ENCODE measurements around the gene SLCO2B1.

The SLCO2B1 gene

GRCh38 chr11:75193271-75193670 is 42.4 kb downstream of the SLCO2B1 start:
- no peak for DNase-seq (ENCODE audit: low read depth in 2 of 2)

- DNase-seq (ENCODE audit: low read depth in 2 of 2): no peak
Observed at GRCh38 chr11:75193711-75194110, 42.8 kb downstream of the SLCO2B1 start.

- no peak for DNase-seq (ENCODE audit: low read depth in 2 of 2)
Observed at GRCh38 chr11:75194147-75194546, 43.2 kb downstream of the SLCO2B1 start.

DNA sequence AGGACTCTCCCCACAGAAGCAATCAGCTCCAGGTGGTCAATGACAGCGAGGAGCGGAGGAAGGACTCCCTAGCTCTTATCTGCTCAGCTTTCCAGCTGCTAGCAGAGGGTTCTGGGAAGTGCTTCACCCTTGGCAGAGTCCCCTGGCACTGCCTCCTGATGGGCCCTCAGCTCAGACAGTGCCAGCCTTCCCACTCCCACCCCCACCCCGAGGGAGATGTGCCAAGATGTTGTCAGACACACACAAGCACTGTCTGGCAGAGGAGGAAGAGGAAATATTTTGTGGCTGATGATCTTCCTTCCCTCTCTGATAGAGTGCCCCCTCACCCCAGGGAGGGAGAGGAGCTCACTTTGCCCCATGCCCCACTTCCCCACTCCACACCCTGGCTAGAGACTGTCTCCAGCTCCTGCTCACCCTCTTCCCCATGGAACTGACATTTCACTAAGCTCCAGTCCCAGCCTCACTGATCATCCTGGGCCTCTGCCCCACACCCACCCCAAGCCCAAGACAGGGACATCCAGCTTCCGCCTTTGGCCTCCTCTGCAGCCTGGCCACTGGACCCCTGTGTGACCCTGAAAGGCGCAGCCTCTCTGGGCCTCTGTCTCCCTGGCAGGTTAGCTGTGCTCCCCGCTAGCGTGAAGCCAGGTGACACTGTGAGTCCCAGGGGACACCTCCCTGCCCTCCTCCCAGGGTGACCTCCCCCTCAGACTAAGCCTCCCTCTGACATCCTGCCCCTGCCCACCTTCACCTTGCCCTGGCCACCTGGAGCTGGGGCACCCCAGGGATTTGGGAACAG is 44.5 kb downstream of the SLCO2B1 start:
- DNase-seq (ENCODE audit: low read depth in 2 of 2): no peak

- no peak for DNase-seq (ENCODE audit: low read depth in 2 of 2)
Observed at GRCh38 chr11:75196426-75196825, 45.5 kb downstream of the SLCO2B1 start.

GRCh38 chr11:75197512-75198277 is 46.8 kb downstream of the SLCO2B1 start:
- DNase-seq (ENCODE audit: low read depth in 2 of 2): no peak

GRCh38 chr11:75198278-75198973 is 47.5 kb downstream of the SLCO2B1 start:
- DNase-seq (ENCODE audit: low read depth in 2 of 2): no peak

- no peak for DNase-seq (ENCODE audit: low read depth in 2 of 2)
Observed at GRCh38 chr11:75199412-75199955, 48.6 kb downstream of the SLCO2B1 start.

DNA sequence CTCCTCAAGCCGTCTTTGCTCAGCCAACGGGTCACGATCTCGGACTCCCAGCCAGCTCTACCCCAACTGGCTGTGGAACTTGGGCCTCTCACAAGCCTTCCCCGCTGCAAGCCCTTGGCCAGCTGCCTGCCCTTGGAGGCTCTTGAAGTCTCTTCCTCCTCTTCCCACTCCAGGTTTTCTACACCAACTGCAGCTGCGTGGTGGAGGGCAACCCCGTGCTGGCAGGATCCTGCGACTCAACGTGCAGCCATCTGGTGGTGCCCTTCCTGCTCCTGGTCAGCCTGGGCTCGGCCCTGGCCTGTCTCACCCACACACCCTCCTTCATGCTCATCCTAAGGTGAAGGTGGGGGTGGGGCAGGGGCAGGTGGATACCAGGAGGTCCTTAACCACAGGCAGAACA is 49.1 kb downstream of the SLCO2B1 start:
- no peak for DNase-seq (ENCODE audit: low read depth in 2 of 2)

DNA sequence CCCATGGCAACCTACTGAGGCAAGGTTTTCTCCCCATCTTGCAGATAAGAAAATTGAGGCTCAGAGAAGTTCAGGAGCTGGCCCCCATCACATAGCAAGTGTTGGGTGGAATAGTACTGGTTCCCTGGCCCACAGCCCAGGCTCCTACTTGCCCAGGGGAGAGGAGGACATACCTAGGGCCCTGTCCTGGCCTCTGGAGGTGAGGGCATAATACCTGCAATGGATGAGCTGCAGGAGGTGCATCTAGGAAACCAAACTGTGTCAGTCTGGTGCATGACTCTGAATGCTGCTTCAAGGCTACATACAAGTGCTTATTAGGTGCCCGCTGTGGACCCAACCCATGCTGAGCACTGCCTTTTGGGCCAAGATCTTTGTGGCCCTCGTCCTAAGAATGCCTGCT is 49.6 kb downstream of the SLCO2B1 start:
- no peak for DNase-seq (ENCODE audit: low read depth in 2 of 2)

GRCh38 chr11:75201771-75202170 is 50.9 kb downstream of the SLCO2B1 start:
- no peak for DNase-seq (ENCODE audit: low read depth in 2 of 2)

DNA sequence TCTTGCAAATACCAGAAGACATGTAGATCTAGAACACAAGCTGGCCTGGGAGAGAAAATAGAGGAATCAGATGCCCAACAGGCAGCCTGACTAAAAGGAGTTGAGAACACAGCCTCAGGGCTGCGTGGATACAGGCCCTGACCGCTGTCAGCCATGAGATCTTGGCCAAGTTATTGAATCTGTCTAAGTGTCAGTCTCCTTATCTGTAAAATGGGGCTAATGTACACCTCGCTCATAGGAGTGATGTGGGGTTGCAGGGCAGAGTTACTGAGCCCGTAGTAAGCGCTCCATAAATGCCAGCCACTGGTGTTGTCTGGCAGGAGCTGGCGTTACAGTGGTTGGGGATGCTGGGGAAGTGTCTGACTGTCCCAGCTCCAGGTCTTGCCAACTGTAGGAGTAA is 51.3 kb downstream of the SLCO2B1 start:
- no peak for DNase-seq (ENCODE audit: low read depth in 2 of 2)

GRCh38 chr11:75203138-75203537 is 52.2 kb downstream of the SLCO2B1 start:
- no peak for DNase-seq (ENCODE audit: low read depth in 2 of 2)

DNA sequence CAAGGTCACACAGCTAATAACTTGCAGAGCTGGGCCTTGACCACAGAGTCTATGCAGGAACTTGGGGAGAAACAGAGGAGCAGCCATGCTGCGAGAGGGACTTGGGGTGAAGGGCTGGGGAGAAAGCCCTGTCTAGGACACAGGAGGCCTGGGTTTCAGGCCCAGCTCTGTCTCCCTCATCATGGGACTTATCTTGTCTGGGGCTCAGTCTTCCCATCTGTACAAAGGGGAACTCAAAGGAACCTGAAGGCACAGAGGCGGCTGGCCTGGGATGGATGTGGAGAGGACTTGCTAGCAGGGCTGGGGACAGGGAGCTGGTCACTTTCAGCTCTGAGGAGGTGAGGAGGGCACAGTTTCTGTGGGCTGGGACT is 52.7 kb downstream of the SLCO2B1 start:
- DNase-seq (ENCODE audit: low read depth in 2 of 2): no peak

- no peak for DNase-seq (ENCODE audit: low read depth in 2 of 2)
Observed at GRCh38 chr11:75204012-75204674, 53.2 kb downstream of the SLCO2B1 start.

DNA sequence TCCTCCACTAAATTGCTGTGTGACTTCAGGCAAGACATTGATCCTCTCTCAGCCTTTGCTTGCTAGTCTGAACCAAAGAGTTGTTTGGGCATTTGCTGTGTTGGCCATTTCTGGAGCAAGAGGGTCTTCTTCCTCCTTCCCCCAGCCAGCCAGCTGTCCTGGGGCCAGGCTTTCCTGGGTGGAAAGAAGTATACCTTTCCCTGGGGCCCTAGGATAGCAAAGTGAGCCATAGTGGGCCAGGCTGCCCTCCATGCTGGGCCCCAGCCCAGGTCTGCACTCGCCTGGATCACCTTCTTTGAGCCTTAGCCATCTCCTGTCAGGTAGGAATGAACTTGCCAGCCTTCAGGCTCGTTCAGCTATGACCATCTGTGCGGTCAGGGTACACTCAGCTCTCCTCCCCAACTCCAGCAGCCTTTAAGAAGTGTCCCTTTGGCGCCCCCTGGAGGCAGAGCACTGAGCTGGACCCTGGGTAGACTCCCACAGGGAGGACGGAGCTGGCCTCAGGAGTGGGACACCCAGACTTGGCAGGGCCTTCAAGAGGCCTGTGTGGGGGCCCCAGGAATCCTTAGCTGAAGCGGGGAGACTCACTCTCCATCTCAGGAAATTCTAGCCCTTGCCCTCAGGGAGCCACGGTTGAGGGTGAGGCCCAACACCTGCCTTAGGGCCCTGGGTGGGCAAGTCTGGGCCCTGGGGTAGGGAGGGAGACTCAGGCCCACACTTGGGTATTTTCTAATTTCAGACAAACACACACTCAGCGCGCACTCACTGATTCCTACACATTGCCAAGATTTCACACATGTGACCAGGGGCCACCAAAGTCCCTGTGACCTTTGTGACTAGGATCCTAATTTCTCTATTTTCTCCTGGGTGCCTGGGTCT is 54.0 kb downstream of the SLCO2B1 start:
- DNase-seq (ENCODE audit: low read depth in 2 of 2): peak; percentile 80 to 83

GRCh38 chr11:75205564-75206020 is 54.7 kb downstream of the SLCO2B1 start:
- no peak for DNase-seq (ENCODE audit: low read depth in 2 of 2)

- DNase-seq (ENCODE audit: low read depth in 2 of 2): no peak
Observed at GRCh38 chr11:75208446-75208845, 57.5 kb downstream of the SLCO2B1 start.

- no peak for DNase-seq (ENCODE audit: low read depth in 2 of 2)
Observed at GRCh38 chr11:75212411-75212810, 61.5 kb downstream of the SLCO2B1 start.

DNA sequence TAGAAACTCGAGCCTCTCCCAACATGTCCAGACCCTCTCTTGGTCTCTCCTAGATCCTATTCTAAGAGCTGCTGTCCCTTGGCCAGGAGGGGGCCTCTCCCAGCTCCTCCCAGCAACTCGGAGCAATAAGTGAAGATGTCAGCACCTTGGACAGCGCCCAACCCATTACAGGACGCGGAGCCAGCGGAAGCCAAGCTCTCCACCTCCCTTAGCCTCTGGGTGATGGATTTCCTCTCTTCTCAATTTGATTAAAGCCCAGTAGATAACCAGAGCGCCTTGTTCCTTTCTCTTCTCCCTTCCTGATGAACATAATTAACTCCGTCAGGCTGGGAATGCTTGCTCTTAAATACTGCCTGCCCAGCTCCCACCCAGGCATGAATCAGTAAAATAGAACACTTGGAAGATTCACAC is 63.5 kb downstream of the SLCO2B1 start:
- peak; percentile 59 for DNase-seq (ENCODE audit: low read depth in 2 of 2)

DNA sequence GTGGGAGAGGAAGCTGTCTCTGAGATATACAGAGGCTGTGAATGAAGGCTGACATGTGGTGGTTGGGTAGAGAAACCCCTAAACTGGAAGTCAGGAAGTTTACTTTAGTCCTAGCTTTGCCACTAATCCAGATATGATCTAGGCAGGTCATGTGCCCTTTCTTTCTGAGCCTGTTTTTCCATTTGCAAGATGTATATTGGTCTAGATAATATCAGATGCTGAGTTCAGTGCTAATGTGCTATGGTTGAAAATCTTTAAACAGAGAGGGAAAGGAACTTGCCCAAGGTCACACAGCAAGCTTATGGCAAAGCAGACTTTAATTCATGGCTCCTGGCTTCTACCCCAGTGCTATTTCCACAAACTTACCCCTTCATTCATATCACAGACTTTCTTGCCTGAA is 63.9 kb downstream of the SLCO2B1 start:
- DNase-seq (ENCODE audit: low read depth in 2 of 2): no peak
